DOHH2 (cell line): ENCODE results near the gene PCK2.

Experiments used
- EZH2phosphoT487 ChIP-seq: fragments of 200-600 bp; sonication (generic); IDR thresholded peaks from 2 replicates; pipeline ENCODE4 v1.6.1; 2017; ENCODE audit warnings: borderline replicate concordance, mild to moderate bottlenecking, antibody characterized with exemption, low read length, moderate library complexity, mixed read lengths
- TF ChIP-seq, protein P1 (sequence below): fragments of 200-600 bp; sonication (generic); IDR thresholded peaks from one replicate; pipeline ENCODE4 v1.5.1; 2014; ENCODE audit warnings: antibody characterized with exemption, mild to moderate bottlenecking, low read depth, low read length; ENCODE audit not compliant: poor library complexity, severe bottlenecking

DNA sequence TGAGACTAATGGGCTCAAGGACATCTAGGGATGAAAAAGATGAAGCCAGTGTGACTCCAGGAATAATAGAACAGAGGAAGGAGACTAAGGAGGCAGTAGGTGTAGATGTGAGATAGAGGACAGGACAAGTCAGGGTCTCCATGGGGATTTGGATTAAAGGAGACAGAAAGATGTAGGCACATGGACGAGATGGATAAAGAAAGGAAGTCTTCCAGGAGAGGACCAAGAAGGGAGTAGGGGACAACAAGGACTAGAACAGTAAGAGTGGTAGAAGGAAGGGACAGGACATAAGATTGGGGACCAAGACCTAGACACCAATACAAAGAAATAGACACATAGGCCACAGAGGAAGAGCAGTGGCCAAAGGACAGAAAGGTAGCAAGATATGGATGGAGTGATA is 7.1 kb upstream of the PCK2 start:
- TF ChIP-seq, protein P1, sequence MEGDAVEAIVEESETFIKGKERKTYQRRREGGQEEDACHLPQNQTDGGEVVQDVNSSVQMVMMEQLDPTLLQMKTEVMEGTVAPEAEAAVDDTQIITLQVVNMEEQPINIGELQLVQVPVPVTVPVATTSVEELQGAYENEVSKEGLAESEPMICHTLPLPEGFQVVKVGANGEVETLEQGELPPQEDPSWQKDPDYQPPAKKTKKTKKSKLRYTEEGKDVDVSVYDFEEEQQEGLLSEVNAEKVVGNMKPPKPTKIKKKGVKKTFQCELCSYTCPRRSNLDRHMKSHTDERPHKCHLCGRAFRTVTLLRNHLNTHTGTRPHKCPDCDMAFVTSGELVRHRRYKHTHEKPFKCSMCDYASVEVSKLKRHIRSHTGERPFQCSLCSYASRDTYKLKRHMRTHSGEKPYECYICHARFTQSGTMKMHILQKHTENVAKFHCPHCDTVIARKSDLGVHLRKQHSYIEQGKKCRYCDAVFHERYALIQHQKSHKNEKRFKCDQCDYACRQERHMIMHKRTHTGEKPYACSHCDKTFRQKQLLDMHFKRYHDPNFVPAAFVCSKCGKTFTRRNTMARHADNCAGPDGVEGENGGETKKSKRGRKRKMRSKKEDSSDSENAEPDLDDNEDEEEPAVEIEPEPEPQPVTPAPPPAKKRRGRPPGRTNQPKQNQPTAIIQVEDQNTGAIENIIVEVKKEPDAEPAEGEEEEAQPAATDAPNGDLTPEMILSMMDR = no peak
- TF ChIP-seq EZH2phosphoT487 = no peak
